8988T (cell line): ENCODE data around the gene OLFM2.
"Not testable (repeated sequence)": the region's sequence is repeated elsewhere in the genome, so short reads cannot be mapped to it uniquely, and the experiment has no call there.

Experiments used
- DNase-seq: peaks from one replicate; pipeline ENCODE4 v3.0.0; 2011

The OLFM2 gene

GRCh38 chr19:9857920-9858746, 78.2 kb downstream of the OLFM2 start:
- no peak for DNase-seq

- DNase-seq: no peak
Measured at GRCh38 chr19:9857076-9857721, 79.1 kb downstream of the OLFM2 start.

- DNase-seq: no peak
Measured at GRCh38 chr19:9856609-9857008, 79.7 kb downstream of the OLFM2 start.

- DNase-seq: no peak
Measured at GRCh38 chr19:9854282-9854846, 82.0 kb downstream of the OLFM2 start.

- DNase-seq: no peak
Measured at GRCh38 chr19:9850235-9850959, 85.9 kb downstream of the OLFM2 start.

- DNase-seq: no peak
Measured at GRCh38 chr19:9849791-9850190, 86.5 kb downstream of the OLFM2 start.

GRCh38 chr19:9848762-9849161, 87.6 kb downstream of the OLFM2 start:
- no peak for DNase-seq

GRCh38 chr19:9848060-9848459, 88.3 kb downstream of the OLFM2 start:
- no peak for DNase-seq

- DNase-seq: peak; percentile 95
Measured at GRCh38 chr19:9847087-9847671, 89.1 kb downstream of the OLFM2 start.

- DNase-seq: not testable (repeated sequence)
Measured at GRCh38 chr19:9843626-9844273, 92.6 kb downstream of the OLFM2 start.

- DNase-seq: no peak
Measured at GRCh38 chr19:9842834-9843625, 93.3 kb downstream of the OLFM2 start.

- DNase-seq: no peak
Measured at GRCh38 chr19:9839415-9839814, 96.9 kb downstream of the OLFM2 start.

- no peak for DNase-seq
Measured at GRCh38 chr19:9838324-9838723, 98.0 kb downstream of the OLFM2 start.

GRCh38 chr19:9836021-9836420, 100.3 kb downstream of the OLFM2 start:
- DNase-seq: no peak

GRCh38 chr19:9835507-9835949, 100.8 kb downstream of the OLFM2 start:
- no peak for DNase-seq

GRCh38 chr19:9834726-9835506, 101.4 kb downstream of the OLFM2 start, which contains the start of gene PIN1:
Gene PIN1 (plus strand): TSS chr19:9835318. CDS start chr19:9835345, 27 bp downstream.
- DNase-seq: peak; percentile 90

GRCh38 chr19:9834307-9834725, 102.0 kb downstream of the OLFM2 start:
- no peak for DNase-seq

GRCh38 chr19:9828551-9829063, 107.7 kb downstream of the OLFM2 start:
- DNase-seq: no peak

GRCh38 chr19:9827289-9828238, 108.8 kb downstream of the OLFM2 start, which contains the start of gene UBL5:
Gene UBL5 (plus strand): TSS chr19:9827918. CDS start chr19:9828338, 420 bp downstream.
- no peak for DNase-seq
